Left lung (tissue), 10 donors: ENCODE measurements around the gene FRMD4A. TPM values are rescaled to one million over a fixed set of nuclear protein-coding genes. Genes with fewer than 3 reads are reported as not detected.
"Not testable (repeated sequence)": the region's sequence is repeated elsewhere in the genome, so short reads cannot be mapped to it uniquely, and the experiment has no call there.

Experiments
- ATAC-seq: fragments of 200-7000 bp; cut with Tn5 transposase; one replicate; pipeline ENCODE4 v1.9.1; 2020; ENCODE audit warnings: moderate library complexity
- DNase-seq, 4 donors: peaks; one replicate each; pipeline ENCODE4 v3.0.0-alpha.2; 2013 to 2020
- H3K27ac ChIP-seq, 2 donors: fragments of 200-600 bp; sonication (generic) in 1 of 2; one replicate each; pipeline versions ENCODE4 v1.5.0 to v1.8.0; 2020 to 2021
- H3K27me3 ChIP-seq, 2 donors: fragments of 200-600 bp; sonication (generic) in 1 of 2; one replicate each; pipeline versions ENCODE4 v1.5.0 to v1.8.0; 2020 to 2021
- H3K36me3 ChIP-seq, 2 donors: fragments of 200-600 bp; sonication (generic) in 1 of 2; one replicate each; pipeline versions ENCODE4 v1.5.0 to v1.8.0; 2020 to 2021
- H3K4me1 ChIP-seq, 2 donors: fragments of 200-600 bp; one replicate each; pipeline ENCODE4 v1.8.0; 2021
- H3K4me3 ChIP-seq, 2 donors: fragments of 200-600 bp; sonication (generic) in 1 of 2; one replicate each; pipeline versions ENCODE4 v1.5.0 to v1.8.0; 2020 to 2021; ENCODE audit warnings: mild to moderate bottlenecking in 1 of 2
- H3K9me3 ChIP-seq, 2 donors: fragments of 200-600 bp; sonication (generic) in 1 of 2; one replicate each; pipeline versions ENCODE4 v1.5.0 to v1.8.0; 2020 to 2021
- intact Hi-C, 2 donors: fragments of 100-400 bp; cut with DNase I; formaldehyde crosslinking; loops; one replicate each; pipeline versions ENCODE4 v1.11.2 to v1.14.2; 2022
- polyA plus RNA-seq, 6 donors: library from polyadenylated mRNA; unstranded; fragments of 120-200 nt; gene quantifications; one replicate each; pipeline ENCODE4 v1.2.1, GENCODE V29; 2013; ENCODE audit not compliant: insufficient read length in 6 of 6
- total RNA-seq, 2 donors: library from RNA; stranded (reverse); fragmentation: NEBNext Ultra II Directional; extraction: Animal tissue kit (Norgen Biotek cat#: 25700); gene quantifications; one replicate each; pipeline ENCODE4 v1.2.1, GENCODE V29; 2021
- TF ChIP-seq, protein P1 (sequence below), 2 donors: fragments of 200-600 bp; sonication (generic) in 1 of 2; IDR thresholded peaks; one replicate each; pipeline versions ENCODE4 v1.5.0 to v1.8.0; 2021; ENCODE audit warnings: antibody characterized with exemption in 2 of 2
- donor health status: DM: no; HTN: yes; CAD: no.
- donor health status: DM: no; HTN: no; CAD: no.

The FRMD4A gene
- total and polyA plus RNA-seq, 8 donors = 33.9 to 62.8 (median 57.0) TPM

DNA sequence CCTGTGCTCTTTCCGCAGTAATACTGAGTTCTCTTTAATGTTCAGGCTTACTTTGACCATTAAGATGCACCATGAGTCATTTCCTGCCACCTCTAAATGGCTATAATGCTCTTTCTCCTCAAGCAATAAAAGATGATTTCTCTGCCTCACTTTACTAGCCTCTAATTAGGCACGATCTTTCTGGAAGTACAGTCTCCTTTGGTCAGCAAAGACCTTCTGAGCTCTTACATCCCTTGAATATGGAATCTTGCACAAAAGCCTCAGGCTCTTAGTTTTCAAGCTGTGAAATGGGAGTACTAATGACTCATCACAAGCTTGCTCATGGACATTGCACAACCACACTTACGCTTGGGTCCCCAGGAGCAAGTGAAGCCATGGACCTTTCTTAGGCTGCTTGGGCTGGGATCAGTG lies 85.9 kb downstream of the FRMD4A start:
- H3K9me3 ChIP-seq = no peaks in the 10 kb centered on the region
- ATAC-seq (no peak), DNase-seq (no peak)
- TF ChIP-seq, protein P1, sequence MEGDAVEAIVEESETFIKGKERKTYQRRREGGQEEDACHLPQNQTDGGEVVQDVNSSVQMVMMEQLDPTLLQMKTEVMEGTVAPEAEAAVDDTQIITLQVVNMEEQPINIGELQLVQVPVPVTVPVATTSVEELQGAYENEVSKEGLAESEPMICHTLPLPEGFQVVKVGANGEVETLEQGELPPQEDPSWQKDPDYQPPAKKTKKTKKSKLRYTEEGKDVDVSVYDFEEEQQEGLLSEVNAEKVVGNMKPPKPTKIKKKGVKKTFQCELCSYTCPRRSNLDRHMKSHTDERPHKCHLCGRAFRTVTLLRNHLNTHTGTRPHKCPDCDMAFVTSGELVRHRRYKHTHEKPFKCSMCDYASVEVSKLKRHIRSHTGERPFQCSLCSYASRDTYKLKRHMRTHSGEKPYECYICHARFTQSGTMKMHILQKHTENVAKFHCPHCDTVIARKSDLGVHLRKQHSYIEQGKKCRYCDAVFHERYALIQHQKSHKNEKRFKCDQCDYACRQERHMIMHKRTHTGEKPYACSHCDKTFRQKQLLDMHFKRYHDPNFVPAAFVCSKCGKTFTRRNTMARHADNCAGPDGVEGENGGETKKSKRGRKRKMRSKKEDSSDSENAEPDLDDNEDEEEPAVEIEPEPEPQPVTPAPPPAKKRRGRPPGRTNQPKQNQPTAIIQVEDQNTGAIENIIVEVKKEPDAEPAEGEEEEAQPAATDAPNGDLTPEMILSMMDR (IDR thresholded peaks at IDR 0.05) = no peak
- no peak overlapping the region for H3K27ac ChIP-seq
- H3K27me3 ChIP-seq = peaks cover 0 to 10% of the 10 kb centered on the region in 2 donors
- intact Hi-C loops = no loop called here
- no peaks in the 10 kb centered on the region for H3K36me3 ChIP-seq
- H3K4me3 ChIP-seq = no peak overlapping the region
- H3K4me1 ChIP-seq = no peaks in the 10 kb centered on the region

DNA sequence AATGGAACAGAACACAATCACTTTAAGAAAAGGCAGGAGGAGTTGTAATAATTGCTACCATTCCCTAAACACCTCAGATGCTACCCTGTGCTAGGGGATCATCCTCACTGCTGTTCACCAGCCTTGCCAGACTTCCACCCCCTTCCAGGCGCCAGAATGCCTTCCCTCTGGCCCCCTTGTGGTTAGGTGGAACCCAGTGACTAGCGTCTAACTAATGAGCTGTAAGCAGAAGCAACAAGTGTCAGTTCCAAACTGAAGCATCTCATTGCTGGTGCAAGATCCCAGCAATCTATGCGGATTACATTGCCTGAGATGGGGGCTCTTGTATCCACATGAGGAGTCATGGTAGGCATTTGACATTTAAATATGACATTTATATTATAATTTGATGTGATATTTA lies 86.6 kb downstream of the FRMD4A start:
- Histone ChIP-seq H3K9me3 (no peaks in the 10 kb centered on the region), H3K36me3 (no peaks in the 10 kb centered on the region), H3K4me1 (no peaks in the 10 kb centered on the region), H3K4me3 (no peak overlapping the region), H3K27ac (no peak overlapping the region), H3K27me3 (peaks cover 0 to 15% of the 10 kb centered on the region in 2 donors)
- DNase-seq = no peak
- TF ChIP-seq, protein P1 (IDR thresholded peaks at IDR 0.05) = no peak
- no peak for ATAC-seq
- intact Hi-C loops = no loop called here

DNA sequence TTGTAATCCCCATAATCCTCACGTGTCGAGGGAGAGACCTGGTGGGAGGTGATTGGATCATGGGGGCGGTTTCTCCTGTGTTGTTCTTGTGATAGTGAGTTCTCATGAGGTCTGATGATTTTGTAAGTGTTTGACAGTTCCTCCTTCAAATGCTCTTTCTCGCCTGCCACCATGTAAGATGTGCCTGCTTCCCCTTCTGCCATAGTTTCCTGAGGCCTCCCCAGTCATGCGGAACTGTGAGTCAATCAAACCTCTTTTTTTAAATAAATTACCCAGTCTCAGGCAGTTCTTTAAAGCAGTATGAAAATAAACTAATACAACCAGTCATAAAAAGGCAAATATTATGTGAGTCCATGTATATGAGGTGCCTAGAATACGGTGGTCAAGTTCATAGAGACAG lies 87.5 kb downstream of the FRMD4A start:
- intact Hi-C loops = no loop called here
- Histone ChIP-seq H3K4me1 (no peaks in the 10 kb centered on the region), H3K4me3 (no peak overlapping the region), H3K36me3 (no peaks in the 10 kb centered on the region), H3K27ac (no peak overlapping the region), H3K27me3 (peaks cover 0 to 15% of the 10 kb centered on the region in 2 donors), H3K9me3 (no peaks in the 10 kb centered on the region)
- DNase-seq (no peak), ATAC-seq (no peak)
- TF ChIP-seq, protein P1 (IDR thresholded peaks at IDR 0.05) = no peak

DNA sequence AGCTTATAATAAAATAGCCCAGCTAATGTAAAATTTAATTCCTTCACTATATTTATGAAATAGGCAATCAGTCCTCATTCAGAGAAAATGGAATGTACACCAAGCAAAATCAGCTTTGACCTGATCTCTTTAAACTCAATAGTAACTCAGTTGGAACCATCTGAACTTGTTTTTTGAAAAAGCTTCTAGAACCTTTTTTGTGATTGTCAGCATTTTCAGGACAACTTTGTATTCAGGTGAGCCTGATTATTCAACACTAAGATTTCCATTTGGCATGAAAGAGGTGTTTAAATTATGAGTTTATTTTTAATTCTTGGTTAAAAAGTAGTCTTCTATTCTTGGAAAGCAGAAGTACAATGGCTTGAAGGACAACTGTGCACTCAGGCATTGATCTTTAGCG lies 89.5 kb downstream of the FRMD4A start:
- ATAC-seq = no peak
- intact Hi-C loops = no loop called here
- no peak overlapping the region for H3K4me3 ChIP-seq
- H3K9me3 ChIP-seq = no peaks in the 10 kb centered on the region
- TF ChIP-seq, protein P1 (IDR thresholded peaks at IDR 0.05) = no peak
- no peak for DNase-seq
- H3K27me3 ChIP-seq = peaks cover 0 to 15% of the 10 kb centered on the region in 2 donors
- no peaks in the 10 kb centered on the region for H3K36me3 ChIP-seq
- H3K27ac ChIP-seq = no peak overlapping the region
- H3K4me1 ChIP-seq = no peaks in the 10 kb centered on the region

DNA sequence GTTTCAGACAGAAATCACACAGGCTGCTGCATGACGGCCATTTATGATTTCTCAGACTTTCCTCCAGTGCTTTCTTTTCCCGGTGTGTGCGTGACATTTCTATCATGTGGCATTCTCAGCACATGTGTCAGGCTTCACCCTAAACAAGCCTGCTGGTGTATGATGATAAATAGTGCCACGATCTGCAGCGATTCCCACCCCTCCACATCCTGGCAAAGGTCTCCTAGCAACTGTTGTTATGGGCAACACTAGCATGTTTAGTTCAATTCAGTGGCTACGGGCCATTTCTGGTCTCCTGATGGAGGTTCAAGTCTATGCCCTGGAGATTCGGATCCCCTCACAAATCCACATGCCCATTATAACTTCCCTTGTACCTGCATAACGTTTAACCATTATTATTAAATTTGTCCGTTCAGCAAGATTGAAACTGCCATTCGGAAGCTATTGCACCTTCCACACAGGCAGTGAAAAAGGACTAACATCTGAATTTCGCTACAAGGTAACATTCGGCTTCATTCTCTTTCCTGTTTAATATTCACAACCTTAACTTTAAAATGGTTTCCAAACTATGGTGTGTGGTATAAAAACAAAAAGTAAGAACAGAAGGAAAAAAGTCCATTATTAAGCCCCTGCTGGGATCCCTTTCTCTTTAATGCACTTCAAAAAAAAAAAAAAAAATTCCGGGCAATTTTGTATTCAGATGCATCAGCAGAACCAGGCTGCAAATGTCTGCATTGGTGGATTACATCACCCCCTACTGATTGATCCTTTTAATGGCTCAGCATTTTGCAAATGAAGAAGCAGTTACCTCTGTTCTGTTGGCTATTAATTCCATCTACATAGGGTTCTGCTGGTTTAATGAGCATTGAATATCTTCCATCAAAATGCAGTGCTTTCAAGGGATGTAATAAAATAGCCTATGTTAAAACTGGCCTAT lies 90.2 kb downstream of the FRMD4A start:
- peak in 1 of 4 donors; percentile 30 for DNase-seq
- H3K9me3 ChIP-seq = no peaks in the 10 kb centered on the region
- H3K36me3 ChIP-seq = no peaks in the 10 kb centered on the region
- TF ChIP-seq, protein P1 (IDR thresholded peaks at IDR 0.05) = no peak
- H3K4me1 ChIP-seq = no peaks in the 10 kb centered on the region
- no peak for ATAC-seq
- no peak overlapping the region for H3K4me3 ChIP-seq
- H3K27me3 ChIP-seq = peaks cover 0 to 15% of the 10 kb centered on the region in 2 donors
- no peak overlapping the region for H3K27ac ChIP-seq
- intact Hi-C loops = no loop called here

DNA sequence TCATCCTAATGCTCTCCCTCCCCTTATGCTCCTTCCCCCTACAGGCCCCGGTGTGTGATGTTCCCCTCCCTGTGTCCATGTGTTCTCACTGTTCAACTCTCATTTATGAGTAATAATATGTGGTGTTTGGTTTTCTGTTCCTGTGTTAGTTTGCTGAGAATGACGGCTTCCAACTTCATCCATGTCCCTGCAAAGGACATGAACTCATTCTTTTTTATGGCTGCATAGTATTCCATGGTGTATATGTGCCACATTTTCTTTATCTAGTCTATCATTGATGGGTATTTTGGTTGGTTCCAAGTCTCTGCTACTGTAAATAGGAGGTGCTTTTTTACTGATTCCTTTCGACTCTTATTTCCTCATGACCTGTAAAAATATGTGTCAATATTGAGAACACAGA lies 92.1 kb downstream of the FRMD4A start:
- ATAC-seq, H3K36me3 ChIP-seq, H3K9me3 ChIP-seq, intact Hi-C loops, H3K27ac ChIP-seq, DNase-seq, H3K4me3 ChIP-seq, H3K4me1 ChIP-seq: not testable (repeated sequence)
- H3K27me3 ChIP-seq = peaks cover 0 to 18% of the 10 kb centered on the region in 2 donors
